ENCODE results near the gene AARS2.

DNA sequence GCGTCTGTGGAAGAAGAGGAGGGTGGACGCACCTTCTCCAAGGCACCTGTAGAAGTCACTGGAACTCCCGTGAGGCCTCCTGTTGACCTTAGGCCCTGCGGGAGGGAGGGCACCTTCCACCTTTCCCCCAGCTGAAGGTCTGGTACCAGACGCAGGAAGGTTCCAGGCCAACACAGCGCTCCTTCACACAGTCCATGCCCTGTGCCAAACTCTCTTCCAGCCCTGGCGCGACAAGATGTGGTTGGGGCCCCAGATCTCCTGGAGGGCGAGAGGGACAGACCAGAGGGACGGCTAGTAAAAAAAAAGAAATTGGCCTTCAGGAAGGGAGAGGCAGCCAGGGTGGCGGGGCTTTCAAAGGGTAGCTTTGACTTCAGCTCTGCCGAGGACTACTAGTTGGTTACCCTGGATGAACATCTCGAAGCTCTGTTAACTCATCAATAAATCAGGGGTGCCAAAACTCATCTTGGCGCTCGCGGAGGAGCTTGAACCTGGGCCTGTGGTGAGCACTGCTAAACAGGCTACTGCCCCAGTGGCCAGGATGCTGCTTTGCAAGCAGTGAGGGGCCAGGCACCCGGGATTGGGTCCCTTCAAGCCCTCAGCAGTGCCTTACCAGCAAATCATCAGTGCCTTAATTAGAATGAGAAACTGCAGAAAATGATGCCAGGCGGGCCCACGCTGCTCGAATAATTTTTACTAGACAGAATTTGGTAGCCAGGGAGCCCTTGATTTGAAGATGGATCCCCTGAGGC is 14.9 kb downstream of the AARS2 start:
- TF ChIP-seq, protein P1, sequence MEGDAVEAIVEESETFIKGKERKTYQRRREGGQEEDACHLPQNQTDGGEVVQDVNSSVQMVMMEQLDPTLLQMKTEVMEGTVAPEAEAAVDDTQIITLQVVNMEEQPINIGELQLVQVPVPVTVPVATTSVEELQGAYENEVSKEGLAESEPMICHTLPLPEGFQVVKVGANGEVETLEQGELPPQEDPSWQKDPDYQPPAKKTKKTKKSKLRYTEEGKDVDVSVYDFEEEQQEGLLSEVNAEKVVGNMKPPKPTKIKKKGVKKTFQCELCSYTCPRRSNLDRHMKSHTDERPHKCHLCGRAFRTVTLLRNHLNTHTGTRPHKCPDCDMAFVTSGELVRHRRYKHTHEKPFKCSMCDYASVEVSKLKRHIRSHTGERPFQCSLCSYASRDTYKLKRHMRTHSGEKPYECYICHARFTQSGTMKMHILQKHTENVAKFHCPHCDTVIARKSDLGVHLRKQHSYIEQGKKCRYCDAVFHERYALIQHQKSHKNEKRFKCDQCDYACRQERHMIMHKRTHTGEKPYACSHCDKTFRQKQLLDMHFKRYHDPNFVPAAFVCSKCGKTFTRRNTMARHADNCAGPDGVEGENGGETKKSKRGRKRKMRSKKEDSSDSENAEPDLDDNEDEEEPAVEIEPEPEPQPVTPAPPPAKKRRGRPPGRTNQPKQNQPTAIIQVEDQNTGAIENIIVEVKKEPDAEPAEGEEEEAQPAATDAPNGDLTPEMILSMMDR (IDR thresholded peaks at IDR 0.05), result no peak
- TF ChIP-seq ZFX (IDR thresholded peaks at IDR 0.05; ENCODE audit: borderline replicate concordance), result no peak

Data from 22Rv1 (cell line).